ES-I3 (cell line): Measurements from ENCODE around the gene FBXL2.

Experiments
- H3K36me3 ChIP-seq: 2 replicates; pipeline ENCODE4 v1.6.1; 2013; ENCODE audit warnings: mild to moderate bottlenecking, low read length, control low read depth, moderate library complexity; ENCODE audit not compliant: insufficient read depth
- H3K4me1 ChIP-seq: 2 replicates; pipeline ENCODE4 v1.6.1; 2013; ENCODE audit warnings: mild to moderate bottlenecking, control low read depth, low read length; ENCODE audit not compliant: insufficient read depth
- H3K9ac ChIP-seq: 2 replicates; pipeline ENCODE4 v1.6.1; 2013; ENCODE audit warnings: low read depth, mild to moderate bottlenecking, low read length, moderate library complexity
- H3K9me3 ChIP-seq: 2 replicates; pipeline ENCODE4 v1.6.1; 2013; ENCODE audit warnings: mild to moderate bottlenecking, low read length, moderate library complexity; ENCODE audit not compliant: control insufficient read depth, insufficient read depth

The FBXL2 gene

GRCh38 chr3:33277193-33277882 lies at the start of gene FBXL2:
TSS of gene FBXL2 (plus strand) at chr3:33277442. CDS start at chr3:33277513, 71 bp downstream.
- H3K4me1 ChIP-seq, result no peaks in the 10 kb centered on the region
- peak within 1 kb of the TSS; percentile 73 for H3K9ac ChIP-seq
- no peaks in the 10 kb centered on the region for H3K36me3 ChIP-seq
- no peaks in the 10 kb centered on the region for H3K9me3 ChIP-seq

- no peaks in the 10 kb centered on the region for H3K4me1 ChIP-seq
- H3K36me3 ChIP-seq, result no peaks in the 10 kb centered on the region
- H3K9ac ChIP-seq, result no peak overlapping the region
- H3K9me3 ChIP-seq, result no peaks in the 10 kb centered on the region
Observed at GRCh38 chr3:33229066-33229465, 48.2 kb upstream of the FBXL2 start.

- no peaks in the 10 kb centered on the region for H3K4me1 ChIP-seq
- H3K9me3 ChIP-seq, result no peaks in the 10 kb centered on the region
- H3K36me3 ChIP-seq, result no peaks in the 10 kb centered on the region
- no peak overlapping the region for H3K9ac ChIP-seq
Observed at GRCh38 chr3:33229947-33230346, 47.3 kb upstream of the FBXL2 start.

- Histone ChIP-seq H3K4me1 (no peaks in the 10 kb centered on the region), H3K9ac (no peak overlapping the region), H3K9me3 (no peaks in the 10 kb centered on the region), H3K36me3 (no peaks in the 10 kb centered on the region)
Observed at GRCh38 chr3:33231756-33232465, 45.3 kb upstream of the FBXL2 start.

- no peak overlapping the region for H3K9ac ChIP-seq
- H3K9me3 ChIP-seq, result no peaks in the 10 kb centered on the region
- no peaks in the 10 kb centered on the region for H3K4me1 ChIP-seq
- no peaks in the 10 kb centered on the region for H3K36me3 ChIP-seq
Observed at GRCh38 chr3:33233884-33234283, 43.4 kb upstream of the FBXL2 start.

- no peaks in the 10 kb centered on the region for H3K9me3 ChIP-seq
- H3K4me1 ChIP-seq, result no peaks in the 10 kb centered on the region
- H3K36me3 ChIP-seq, result no peaks in the 10 kb centered on the region
- H3K9ac ChIP-seq, result no peak overlapping the region
Observed at GRCh38 chr3:33236005-33236404, 41.2 kb upstream of the FBXL2 start.

GRCh38 chr3:33237439-33237838 lies 39.8 kb upstream of the FBXL2 start:
- no peak overlapping the region for H3K9ac ChIP-seq
- H3K9me3 ChIP-seq, result no peaks in the 10 kb centered on the region
- no peaks in the 10 kb centered on the region for H3K36me3 ChIP-seq
- H3K4me1 ChIP-seq, result no peaks in the 10 kb centered on the region

- Histone ChIP-seq H3K4me1 (no peaks in the 10 kb centered on the region), H3K9ac (no peak overlapping the region)
Observed at GRCh38 chr3:33238923-33239322, 38.3 kb upstream of the FBXL2 start.

GRCh38 chr3:33240261-33240660 lies 37.0 kb upstream of the FBXL2 start:
- Histone ChIP-seq H3K36me3 (no peaks in the 10 kb centered on the region), H3K4me1 (no peaks in the 10 kb centered on the region), H3K9me3 (no peaks in the 10 kb centered on the region), H3K9ac (no peak overlapping the region)

More at GRCh38 chr3:33238923-33239322, 38.3 kb upstream of the FBXL2 start:
- Histone ChIP-seq H3K9me3 (no peaks in the 10 kb centered on the region), H3K36me3 (no peaks in the 10 kb centered on the region)

- Histone ChIP-seq H3K9ac (no peak overlapping the region), H3K4me1 (no peaks in the 10 kb centered on the region), H3K36me3 (no peaks in the 10 kb centered on the region), H3K9me3 (no peaks in the 10 kb centered on the region)
Observed at GRCh38 chr3:33246786-33247185, 30.5 kb upstream of the FBXL2 start.

- no peak overlapping the region for H3K9ac ChIP-seq
- H3K36me3 ChIP-seq, result no peaks in the 10 kb centered on the region
- no peaks in the 10 kb centered on the region for H3K4me1 ChIP-seq
- no peaks in the 10 kb centered on the region for H3K9me3 ChIP-seq
Observed at GRCh38 chr3:33250712-33251111, 26.5 kb upstream of the FBXL2 start.

GRCh38 chr3:33256249-33256648 lies 21.0 kb upstream of the FBXL2 start:
- H3K36me3 ChIP-seq, result no peaks in the 10 kb centered on the region
- H3K9me3 ChIP-seq, result no peaks in the 10 kb centered on the region
- no peak overlapping the region for H3K9ac ChIP-seq
- H3K4me1 ChIP-seq, result no peaks in the 10 kb centered on the region

- Histone ChIP-seq H3K36me3 (no peaks in the 10 kb centered on the region), H3K9ac (no peak overlapping the region), H3K4me1 (no peaks in the 10 kb centered on the region), H3K9me3 (no peaks in the 10 kb centered on the region)
Observed at GRCh38 chr3:33260104-33260503, 17.1 kb upstream of the FBXL2 start.

GRCh38 chr3:33269385-33269784 lies 7.9 kb upstream of the FBXL2 start:
- H3K36me3 ChIP-seq, result no peaks in the 10 kb centered on the region

GRCh38 chr3:33271324-33271723 lies 5.9 kb upstream of the FBXL2 start:
- Histone ChIP-seq H3K4me1 (no peaks in the 10 kb centered on the region), H3K36me3 (no peaks in the 10 kb centered on the region), H3K9ac (no peak overlapping the region), H3K9me3 (no peaks in the 10 kb centered on the region)

More at GRCh38 chr3:33269385-33269784, 7.9 kb upstream of the FBXL2 start:
- Histone ChIP-seq H3K9ac (no peak overlapping the region), H3K4me1 (no peaks in the 10 kb centered on the region), H3K9me3 (no peaks in the 10 kb centered on the region)
